Measurements from ENCODE around the gene TK1. TPM values are rescaled to one million over a fixed set of nuclear protein-coding genes. Genes with fewer than 3 reads are reported as not detected.

The TK1 gene
- total and polyA plus RNA-seq, 12 donors = 1.3 to 11.6 (median 2.5) TPM

GRCh38 chr17:78130437-78131101, 56.3 kb downstream of the TK1 start, which contains the start of gene TMC8:
TMC8 (plus strand) TSS chr17:78130771; CDS start chr17:78131589, 818 bp downstream.
- H3K4me3 ChIP-seq = peak within 1 kb of the TSS in 1 of 4 donors; percentile 39
- H3K27ac ChIP-seq = peak within 1 kb of the TSS in 2 of 5 donors; percentile 47 to 91
- 52 to 75% (median 66%) methylated on average over 6 to 10 of the region's 10 CpGs for WGBS, 4 donors
- no peaks in the 10 kb centered on the region for H3K36me3 ChIP-seq (replicated peaks in 1 of 2)
- TF ChIP-seq POLR2A (IDR thresholded peaks at IDR 0.05) = no peak
- TF ChIP-seq, protein P1, sequence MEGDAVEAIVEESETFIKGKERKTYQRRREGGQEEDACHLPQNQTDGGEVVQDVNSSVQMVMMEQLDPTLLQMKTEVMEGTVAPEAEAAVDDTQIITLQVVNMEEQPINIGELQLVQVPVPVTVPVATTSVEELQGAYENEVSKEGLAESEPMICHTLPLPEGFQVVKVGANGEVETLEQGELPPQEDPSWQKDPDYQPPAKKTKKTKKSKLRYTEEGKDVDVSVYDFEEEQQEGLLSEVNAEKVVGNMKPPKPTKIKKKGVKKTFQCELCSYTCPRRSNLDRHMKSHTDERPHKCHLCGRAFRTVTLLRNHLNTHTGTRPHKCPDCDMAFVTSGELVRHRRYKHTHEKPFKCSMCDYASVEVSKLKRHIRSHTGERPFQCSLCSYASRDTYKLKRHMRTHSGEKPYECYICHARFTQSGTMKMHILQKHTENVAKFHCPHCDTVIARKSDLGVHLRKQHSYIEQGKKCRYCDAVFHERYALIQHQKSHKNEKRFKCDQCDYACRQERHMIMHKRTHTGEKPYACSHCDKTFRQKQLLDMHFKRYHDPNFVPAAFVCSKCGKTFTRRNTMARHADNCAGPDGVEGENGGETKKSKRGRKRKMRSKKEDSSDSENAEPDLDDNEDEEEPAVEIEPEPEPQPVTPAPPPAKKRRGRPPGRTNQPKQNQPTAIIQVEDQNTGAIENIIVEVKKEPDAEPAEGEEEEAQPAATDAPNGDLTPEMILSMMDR (IDR thresholded peaks at IDR 0.05) = no peak
- H3K27me3 ChIP-seq = peaks cover 11% of the 10 kb centered on the region
- peak in 1 of 7 donors; percentile 53 for DNase-seq
- H3K9me3 ChIP-seq (replicated peaks in 1 of 3) = no peaks in the 10 kb centered on the region
- intact Hi-C loops (cut with DNase I) = no loop called here
- H3K4me1 ChIP-seq (replicated peaks in 1 of 2) = peaks cover 12 to 39% of the 10 kb centered on the region in 2 donors

- no peak for DNase-seq
- Histone ChIP-seq H3K27ac (peak overlapping the region in 2 of 5 donors; percentile 47 to 91), H3K9me3 (replicated peaks in 1 of 3) (no peaks in the 10 kb centered on the region), H3K27me3 (peaks cover 11% of the 10 kb centered on the region), H3K36me3 (replicated peaks in 1 of 2) (no peaks in the 10 kb centered on the region), H3K4me3 (no peak overlapping the region), H3K4me1 (replicated peaks in 1 of 2) (peaks cover 12 to 42% of the 10 kb centered on the region in 2 donors)
- TF ChIP-seq, protein P1 (IDR thresholded peaks at IDR 0.05) = no peak
- TF ChIP-seq POLR2A (IDR thresholded peaks at IDR 0.05) = no peak
- WGBS, 4 donors = 45 to 78% (median 59%) methylated on average over 5 of the region's 5 CpGs
- intact Hi-C loops (cut with DNase I) = no loop called here
Measured at GRCh38 chr17:78130090-78130436, 56.8 kb downstream of the TK1 start.

DNA sequence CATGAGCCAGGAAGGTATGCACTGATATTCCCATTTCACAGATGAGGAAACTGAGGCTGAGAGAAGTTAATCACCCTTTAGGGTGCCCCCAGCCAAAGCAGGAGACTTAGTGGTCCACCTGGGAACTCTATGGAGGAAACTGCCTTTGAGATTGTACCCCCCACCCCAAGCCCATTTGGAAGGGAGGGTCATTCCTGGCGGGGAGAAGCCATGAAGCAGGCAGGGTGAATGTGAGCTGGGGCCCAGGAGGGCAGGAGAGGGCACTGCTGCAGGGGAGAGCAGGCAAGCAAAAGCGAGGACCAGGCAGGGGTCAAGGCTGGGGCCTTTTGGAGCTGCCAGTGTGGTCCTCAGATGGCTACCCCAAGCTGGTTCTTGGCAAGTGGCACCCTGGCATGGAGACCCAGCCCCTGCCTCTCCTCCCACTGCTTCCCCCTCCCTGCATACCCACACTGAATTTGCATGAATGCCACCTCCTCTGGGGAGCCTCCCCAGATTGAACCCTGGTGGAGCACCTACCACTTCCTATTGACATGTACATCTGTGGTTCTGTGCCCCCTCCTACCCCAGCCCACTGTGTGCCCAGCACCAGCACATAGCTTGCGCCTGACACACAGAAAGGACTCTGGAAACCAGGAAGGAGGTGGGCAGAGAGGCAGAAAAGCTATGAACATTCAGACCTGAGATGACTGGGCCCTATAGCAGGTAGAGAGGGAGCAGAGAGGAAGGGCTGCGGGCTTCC, 57.3 kb downstream of the TK1 start:
- intact Hi-C loops (cut with DNase I) = loop anchor here in 1 of 2 donors (5.0 kb wide), 1 partner anchor 43 kb away; no protein-coding TSS in a partner anchor
- H3K27me3 ChIP-seq = peaks cover 11% of the 10 kb centered on the region
- H3K4me3 ChIP-seq = no peak overlapping the region
- no peaks in the 10 kb centered on the region for H3K36me3 ChIP-seq (replicated peaks in 1 of 2)
- peak overlapping the region in 2 of 5 donors; percentile 47 to 91 for H3K27ac ChIP-seq
- H3K4me1 ChIP-seq (replicated peaks in 1 of 2) = peaks cover 12 to 47% of the 10 kb centered on the region in 2 donors
- DNase-seq = no peak
- WGBS, 4 donors = 54 to 66% (median 61%) methylated on average over 3 to 4 of the region's 4 CpGs
- no peak for TF ChIP-seq POLR2A (IDR thresholded peaks at IDR 0.05)
- TF ChIP-seq, protein P1 (IDR thresholded peaks at IDR 0.05) = no peak
- H3K9me3 ChIP-seq (replicated peaks in 1 of 3) = no peaks in the 10 kb centered on the region
